Cortex of kidney (tissue), 1 donor: ENCODE measurements around the gene MMAB.

Experiments
- DNase-seq: peaks from one replicate; lab custom pipeline; 2025; lab: John Stamatoyannopoulos, UW

MMAB gene

GRCh38 chr12:109559200-109559505 is 14.2 kb downstream of the MMAB start:
- DNase-seq = no peak

- no peak for DNase-seq
These were observed 14.7 kb downstream of the MMAB start for GRCh38 chr12:109558374-109559199.

- no peak for DNase-seq
These were observed 15.5 kb downstream of the MMAB start for GRCh38 chr12:109557805-109558204.

- no peak for DNase-seq
These were observed 16.1 kb downstream of the MMAB start for GRCh38 chr12:109557200-109557599.

GRCh38 chr12:109555431-109556315 is 17.6 kb downstream of the MMAB start:
- no peak for DNase-seq

- DNase-seq = no peak
These were observed 18.5 kb downstream of the MMAB start for GRCh38 chr12:109554761-109555160.

GRCh38 chr12:109553906-109554500 is 19.3 kb downstream of the MMAB start:
- DNase-seq = no peak

- no peak for DNase-seq
These were observed 19.8 kb downstream of the MMAB start for GRCh38 chr12:109553483-109553882.

- DNase-seq = no peak
These were observed 20.3 kb downstream of the MMAB start for GRCh38 chr12:109552971-109553370.

- DNase-seq = no peak
These were observed 22.2 kb downstream of the MMAB start for GRCh38 chr12:109551108-109551507.

GRCh38 chr12:109550281-109550680 is 23.0 kb downstream of the MMAB start:
- DNase-seq = no peak

GRCh38 chr12:109549613-109550270 is 23.6 kb downstream of the MMAB start:
- no peak for DNase-seq

GRCh38 chr12:109548258-109548657 is 25.0 kb downstream of the MMAB start:
- DNase-seq = no peak

GRCh38 chr12:109547286-109547685 is 26.0 kb downstream of the MMAB start:
- no peak for DNase-seq

GRCh38 chr12:109545826-109546225 is 27.5 kb downstream of the MMAB start:
- DNase-seq = no peak

- DNase-seq = no peak
These were observed 28.3 kb downstream of the MMAB start for GRCh38 chr12:109544955-109545531.

GRCh38 chr12:109542876-109543275 is 30.4 kb downstream of the MMAB start:
- DNase-seq = no peak

GRCh38 chr12:109542014-109542413 is 31.3 kb downstream of the MMAB start:
- no peak for DNase-seq

- no peak for DNase-seq
These were observed 31.9 kb downstream of the MMAB start for GRCh38 chr12:109541413-109541726.

- no peak for DNase-seq
These were observed 32.5 kb downstream of the MMAB start for GRCh38 chr12:109540526-109541412.

- DNase-seq = no peak
These were observed 33.8 kb downstream of the MMAB start for GRCh38 chr12:109539508-109539907.
